ENCODE data around the gene HS6ST1. TPM values are rescaled to one million over a fixed set of nuclear protein-coding genes. Genes with fewer than 3 reads are reported as not detected.

Gene HS6ST1
- total RNA-seq, 1 experiment from 2014 or later = 63.3 TPM

DNA sequence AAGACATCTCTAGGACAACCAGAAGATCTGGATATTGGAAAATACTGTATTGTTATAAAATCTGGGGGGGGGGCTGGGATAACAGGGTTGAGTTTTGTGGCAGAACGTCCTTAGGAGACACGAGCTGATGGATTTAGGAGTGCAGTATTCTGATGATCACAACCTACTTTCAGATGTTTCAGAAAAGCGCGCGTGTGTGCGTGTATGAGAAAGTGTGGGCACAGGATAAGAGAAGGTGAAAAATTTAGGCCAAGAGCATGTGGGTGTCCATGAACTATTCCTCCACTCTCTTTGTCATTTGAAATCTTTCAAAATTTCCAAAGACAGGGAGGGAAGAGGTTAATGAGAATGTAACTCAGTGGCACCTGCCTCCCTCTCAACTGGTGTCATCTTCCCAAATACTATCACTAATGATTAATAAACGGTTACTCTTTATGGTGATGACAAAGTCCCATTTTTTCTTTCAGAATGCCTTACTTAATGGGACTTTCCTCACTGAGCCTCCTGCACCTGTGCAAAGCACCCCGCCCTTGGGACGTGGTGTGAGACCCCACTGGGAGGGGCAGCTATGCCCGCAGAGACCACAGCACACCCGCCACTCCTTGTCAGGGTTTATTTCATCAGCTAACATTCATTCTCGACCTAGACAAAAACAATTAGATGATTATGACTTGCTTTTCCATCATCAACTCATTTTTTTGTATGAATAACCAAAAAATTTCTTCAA, 53.6 kb downstream of the HS6ST1 start:
- Histone ChIP-seq H3K4me3 (ENCODE audit: low read depth, low read length, poor library complexity, severe bottlenecking) (no peak overlapping the region), H3K4me1 (ENCODE audit: insufficient read depth, low read length, poor library complexity, severe bottlenecking) (no peaks in the 10 kb centered on the region), H3K36me3 (ENCODE audit: insufficient read depth, low read length, poor library complexity, severe bottlenecking) (no peaks in the 10 kb centered on the region), H3K27ac (ENCODE audit: low read depth, low read length, poor library complexity, severe bottlenecking) (no peak overlapping the region), H3K27me3 (replicated peaks; ENCODE audit: insufficient read depth, low read depth, low read length, poor library complexity) (no peaks in the 10 kb centered on the region), H3K9me3 (ENCODE audit: low read depth, low read length, poor library complexity, severe bottlenecking) (no peaks in the 10 kb centered on the region)
- ChIA-PET CTCF (interaction anchor here (0.7 kb wide), 1 partner anchor 201 kb away, joined by 3 read pairs; no protein-coding TSS in a partner anchor), POLR2A (ENCODE audit: low non-redundant PET) (no interaction called here)
- BruUV-seq (replicated peaks) = no TSS peak
- DNase-seq (ENCODE audit: low spot score) = no peak
- intact Hi-C loops (cut with micrococcal nuclease; ENCODE audit: unreplicated experiment) = no loop called here
- TF ChIP-seq EZH2 (IDR thresholded peaks at IDR 0.05; ENCODE audit: borderline replicate concordance, low read depth, low read length, poor library complexity, severe bottlenecking) = no peak
- TF ChIP-seq, protein P1, sequence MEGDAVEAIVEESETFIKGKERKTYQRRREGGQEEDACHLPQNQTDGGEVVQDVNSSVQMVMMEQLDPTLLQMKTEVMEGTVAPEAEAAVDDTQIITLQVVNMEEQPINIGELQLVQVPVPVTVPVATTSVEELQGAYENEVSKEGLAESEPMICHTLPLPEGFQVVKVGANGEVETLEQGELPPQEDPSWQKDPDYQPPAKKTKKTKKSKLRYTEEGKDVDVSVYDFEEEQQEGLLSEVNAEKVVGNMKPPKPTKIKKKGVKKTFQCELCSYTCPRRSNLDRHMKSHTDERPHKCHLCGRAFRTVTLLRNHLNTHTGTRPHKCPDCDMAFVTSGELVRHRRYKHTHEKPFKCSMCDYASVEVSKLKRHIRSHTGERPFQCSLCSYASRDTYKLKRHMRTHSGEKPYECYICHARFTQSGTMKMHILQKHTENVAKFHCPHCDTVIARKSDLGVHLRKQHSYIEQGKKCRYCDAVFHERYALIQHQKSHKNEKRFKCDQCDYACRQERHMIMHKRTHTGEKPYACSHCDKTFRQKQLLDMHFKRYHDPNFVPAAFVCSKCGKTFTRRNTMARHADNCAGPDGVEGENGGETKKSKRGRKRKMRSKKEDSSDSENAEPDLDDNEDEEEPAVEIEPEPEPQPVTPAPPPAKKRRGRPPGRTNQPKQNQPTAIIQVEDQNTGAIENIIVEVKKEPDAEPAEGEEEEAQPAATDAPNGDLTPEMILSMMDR (conservative IDR thresholded peaks at IDR 0.05; ENCODE audit: low read depth, low read length) = no peak

DNA sequence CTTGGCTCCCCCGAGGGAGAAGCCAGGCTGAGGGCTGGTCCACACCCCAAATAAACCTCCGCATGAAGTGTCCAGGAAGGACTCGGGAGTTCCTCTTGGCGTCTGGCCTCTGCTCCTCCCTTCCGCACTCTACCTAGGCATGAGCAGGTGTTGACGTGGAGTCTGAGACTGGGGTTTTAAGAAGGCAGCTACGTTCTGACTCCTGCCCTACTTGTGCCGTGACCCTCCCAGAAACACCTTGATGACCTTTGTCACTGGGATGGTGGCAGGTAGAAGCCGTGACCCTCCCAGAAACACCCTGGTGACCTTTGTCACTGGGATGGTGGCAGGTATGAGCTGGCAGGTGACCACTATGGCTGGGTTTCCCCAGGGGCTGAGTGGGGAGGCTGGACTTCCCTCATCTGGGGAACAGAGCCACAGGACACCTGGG, 54.8 kb downstream of the HS6ST1 start:
- ChIA-PET POLR2A (ENCODE audit: low non-redundant PET) (no interaction called here), CTCF (no interaction called here)
- H3K27ac ChIP-seq (ENCODE audit: low read depth, low read length, poor library complexity, severe bottlenecking) = no peak overlapping the region
- no peak for DNase-seq (ENCODE audit: low spot score)
- intact Hi-C loops (cut with micrococcal nuclease; ENCODE audit: unreplicated experiment) = no loop called here
- H3K4me3 ChIP-seq (ENCODE audit: low read depth, low read length, poor library complexity, severe bottlenecking) = no peak overlapping the region
- no peaks in the 10 kb centered on the region for H3K36me3 ChIP-seq (ENCODE audit: insufficient read depth, low read length, poor library complexity, severe bottlenecking)
- no TSS peak for BruUV-seq (replicated peaks)
- no peaks in the 10 kb centered on the region for H3K27me3 ChIP-seq (replicated peaks; ENCODE audit: insufficient read depth, low read depth, low read length, poor library complexity)
- no peaks in the 10 kb centered on the region for H3K4me1 ChIP-seq (ENCODE audit: insufficient read depth, low read length, poor library complexity, severe bottlenecking)
- H3K9me3 ChIP-seq (ENCODE audit: low read depth, low read length, poor library complexity, severe bottlenecking) = no peaks in the 10 kb centered on the region
- TF ChIP-seq, protein P1 (conservative IDR thresholded peaks at IDR 0.05; ENCODE audit: low read depth, low read length) = no peak
- TF ChIP-seq EZH2 (IDR thresholded peaks at IDR 0.05; ENCODE audit: borderline replicate concordance, low read depth, low read length, poor library complexity, severe bottlenecking) = no peak

DNA sequence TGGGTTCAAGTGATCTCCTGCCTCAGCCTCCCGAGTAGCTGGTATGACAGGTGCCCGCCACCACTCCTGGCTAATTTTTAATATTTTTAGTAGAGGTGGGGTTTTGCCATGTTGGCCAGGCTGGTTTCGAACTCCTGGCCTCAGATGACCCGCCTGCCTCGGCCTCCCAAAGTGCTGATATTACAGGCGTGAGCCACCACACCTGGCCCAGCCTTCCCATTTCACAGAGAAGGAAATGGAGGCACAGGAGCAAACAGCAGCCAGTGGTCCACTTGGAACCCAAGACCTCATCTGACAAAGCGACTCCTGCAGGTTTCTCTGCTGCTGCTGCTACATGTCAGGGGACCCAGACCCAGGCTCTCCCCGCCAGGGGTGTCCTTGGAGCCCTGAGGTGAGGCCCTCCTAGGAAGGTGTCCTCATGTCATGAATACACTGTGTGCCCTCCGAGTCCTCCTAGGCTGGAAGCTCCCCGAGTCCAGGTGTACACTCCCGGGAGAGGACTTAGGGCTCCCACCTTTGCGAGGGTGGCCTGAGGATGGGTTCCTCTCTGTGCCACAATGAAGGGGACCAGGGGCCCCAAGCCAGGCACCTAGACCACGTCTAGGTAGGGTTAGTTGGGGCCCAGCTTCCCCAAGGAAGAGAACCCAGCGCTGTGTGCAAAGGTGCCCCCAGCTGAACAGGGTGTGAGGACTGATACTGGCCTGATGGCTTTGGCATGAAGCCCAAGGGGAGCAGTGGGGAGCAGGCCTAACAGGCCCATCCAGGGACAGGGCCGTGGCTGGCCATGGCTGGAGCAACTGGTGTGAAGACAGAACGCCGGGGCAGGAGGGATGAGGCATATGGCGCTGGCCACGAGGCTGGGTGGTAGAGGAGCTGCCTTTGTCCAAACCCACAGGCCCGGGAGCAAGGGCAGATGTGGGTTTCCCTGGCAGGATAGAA, 56.1 kb downstream of the HS6ST1 start:
- DNase-seq (ENCODE audit: low spot score) = no peak
- ChIA-PET POLR2A (ENCODE audit: low non-redundant PET) (no interaction called here), CTCF (no interaction called here)
- no peaks in the 10 kb centered on the region for H3K36me3 ChIP-seq (ENCODE audit: insufficient read depth, low read length, poor library complexity, severe bottlenecking)
- no peaks in the 10 kb centered on the region for H3K27me3 ChIP-seq (replicated peaks; ENCODE audit: insufficient read depth, low read depth, low read length, poor library complexity)
- BruUV-seq (replicated peaks) = no TSS peak
- intact Hi-C loops (cut with micrococcal nuclease; ENCODE audit: unreplicated experiment) = no loop called here
- TF ChIP-seq, protein P1 (conservative IDR thresholded peaks at IDR 0.05; ENCODE audit: low read depth, low read length) = no peak
- TF ChIP-seq EZH2 (IDR thresholded peaks at IDR 0.05; ENCODE audit: borderline replicate concordance, low read depth, low read length, poor library complexity, severe bottlenecking) = no peak
- H3K4me1 ChIP-seq (ENCODE audit: insufficient read depth, low read length, poor library complexity, severe bottlenecking) = no peaks in the 10 kb centered on the region
- no peak overlapping the region for H3K4me3 ChIP-seq (ENCODE audit: low read depth, low read length, poor library complexity, severe bottlenecking)
- H3K27ac ChIP-seq (ENCODE audit: low read depth, low read length, poor library complexity, severe bottlenecking) = no peak overlapping the region
- no peaks in the 10 kb centered on the region for H3K9me3 ChIP-seq (ENCODE audit: low read depth, low read length, poor library complexity, severe bottlenecking)

All from A673 (cell line).